ENCODE results near the gene MYH16.
"Not testable (repeated sequence)": the region's sequence is repeated elsewhere in the genome, so short reads cannot be mapped to it uniquely, and the experiment has no call there.

The MYH16 gene

DNA sequence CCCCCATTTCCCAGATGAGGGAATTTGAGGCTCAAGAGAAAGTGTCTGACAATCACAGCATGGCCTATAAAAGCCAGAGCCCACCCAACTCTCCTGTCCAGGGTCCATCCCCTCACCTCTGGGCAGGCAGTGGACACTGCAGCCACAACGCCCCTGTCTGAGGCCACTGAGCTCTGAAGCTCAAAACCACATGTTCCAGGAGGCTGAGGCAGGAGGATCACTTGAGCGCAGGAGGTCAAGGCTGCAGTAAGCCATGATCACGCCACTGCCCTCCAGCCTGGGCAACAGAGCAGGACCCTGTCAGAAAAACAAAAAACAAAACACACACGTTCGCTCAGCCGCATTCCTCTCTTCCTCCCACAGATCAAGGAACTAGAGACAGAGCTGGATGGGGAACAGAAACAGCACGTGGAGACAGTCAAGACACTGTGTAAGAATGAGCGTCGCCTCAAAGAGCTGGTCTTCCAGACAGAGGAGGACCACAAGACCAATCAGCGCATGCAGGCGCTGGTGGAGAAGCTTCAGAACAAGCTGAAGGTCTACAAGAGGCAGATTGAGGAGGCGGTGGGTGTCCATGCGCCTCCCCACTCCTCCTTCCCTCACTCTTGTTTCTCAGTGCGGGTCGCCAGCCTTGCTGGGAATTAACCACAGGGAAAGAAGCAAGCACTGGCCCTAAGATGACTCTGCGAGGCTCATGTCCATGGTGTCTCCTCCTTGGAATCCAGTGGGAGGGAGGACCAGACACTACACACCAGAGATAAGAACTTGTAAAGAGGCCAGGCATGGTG, 33.0 kb downstream of the MYH16 start:
- no peak for DNase-seq (ENCODE audit: low read depth in 2 of 2)

DNA sequence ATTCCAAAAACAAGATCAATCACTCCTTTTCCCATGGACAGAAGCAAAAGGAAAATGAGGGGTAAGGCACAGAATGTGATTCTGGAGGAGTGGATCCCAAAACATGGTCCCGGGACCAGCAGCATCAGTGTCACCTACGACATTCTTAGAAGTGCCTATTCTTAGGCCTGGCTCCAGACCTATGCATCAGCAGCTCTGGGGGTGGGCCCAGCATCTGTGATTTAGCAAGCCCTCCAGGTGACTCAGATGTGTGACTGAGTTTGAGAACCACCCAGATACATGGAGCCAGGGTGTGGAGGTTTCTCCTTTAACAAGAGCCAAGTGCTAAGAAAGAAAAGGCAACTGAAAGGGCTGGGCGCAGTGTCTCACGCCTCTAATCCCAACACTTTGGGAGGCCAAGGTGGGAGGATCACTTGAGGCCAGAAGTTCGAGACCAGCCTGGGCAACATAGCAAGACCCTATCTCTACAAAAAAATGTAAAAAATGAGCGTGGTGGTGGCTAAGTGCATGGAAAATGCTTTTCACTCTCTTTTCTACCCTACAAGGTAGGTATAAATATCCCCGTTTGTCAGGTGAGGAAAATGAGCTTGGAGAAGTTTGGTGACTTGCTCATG, 35.9 kb downstream of the MYH16 start:
- DNase-seq (ENCODE audit: low read depth in 2 of 2): no peak

DNA sequence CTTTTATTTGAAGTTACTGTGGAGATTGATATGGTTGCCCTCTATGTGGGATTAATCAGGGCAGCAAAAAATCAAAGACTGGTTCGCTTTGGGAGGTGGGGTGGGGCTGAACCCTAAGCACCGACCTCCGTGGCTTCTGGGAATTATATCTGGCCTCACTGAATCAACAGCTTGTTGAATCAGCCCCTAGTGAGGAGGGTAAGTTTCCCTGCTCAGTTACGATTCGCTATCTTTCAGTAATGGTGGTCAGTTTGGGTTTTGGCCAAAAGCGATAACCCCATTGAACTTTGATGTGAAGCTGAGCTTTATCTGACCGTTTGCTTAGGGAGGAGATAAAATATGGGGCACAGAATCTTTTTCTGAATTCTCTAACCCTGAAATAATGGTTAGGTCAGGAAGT, 36.5 kb downstream of the MYH16 start:
- DNase-seq (ENCODE audit: low read depth in 2 of 2): no peak

DNA sequence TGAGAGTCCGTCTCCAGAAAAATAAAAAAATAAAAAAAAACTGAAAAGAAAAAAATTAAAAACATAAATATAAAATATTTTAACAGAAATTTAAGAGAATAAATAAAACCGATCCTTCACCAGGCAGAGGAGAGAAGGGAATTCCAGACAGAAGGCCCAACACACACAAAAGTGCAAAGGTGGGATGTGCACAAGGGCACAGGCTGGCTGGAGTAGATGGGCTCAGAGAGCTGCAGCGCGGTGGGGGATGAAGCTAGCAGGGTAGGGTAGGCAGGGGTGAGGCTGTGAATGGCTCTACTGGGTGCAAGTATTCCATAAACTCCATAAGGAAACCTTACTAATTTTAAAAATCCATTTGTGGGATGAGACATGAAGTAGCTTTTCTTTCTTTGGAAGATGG, 37.4 kb downstream of the MYH16 start:
- DNase-seq (ENCODE audit: low read depth in 2 of 2): no peak

DNA sequence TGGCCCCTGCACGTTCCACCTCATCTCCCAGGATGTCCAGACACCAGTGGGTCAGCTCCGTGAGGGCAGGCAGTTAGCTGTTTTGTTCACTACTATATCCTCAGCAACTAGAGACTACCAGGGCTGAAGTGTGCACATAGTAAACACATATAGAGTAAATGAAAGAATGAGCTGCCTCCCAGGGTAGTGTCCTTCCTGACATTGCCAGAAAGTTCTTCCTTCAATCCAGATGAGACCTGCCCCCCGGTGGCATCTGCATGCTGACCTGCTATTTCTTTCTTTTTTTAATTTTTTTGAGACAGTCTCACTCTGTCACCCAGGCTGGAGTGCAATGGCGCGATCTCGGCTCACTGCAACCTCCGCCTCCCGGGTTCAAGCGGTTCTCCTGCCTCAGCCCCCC, 39.1 kb downstream of the MYH16 start:
- no peak for DNase-seq (ENCODE audit: low read depth in 2 of 2)

DNA sequence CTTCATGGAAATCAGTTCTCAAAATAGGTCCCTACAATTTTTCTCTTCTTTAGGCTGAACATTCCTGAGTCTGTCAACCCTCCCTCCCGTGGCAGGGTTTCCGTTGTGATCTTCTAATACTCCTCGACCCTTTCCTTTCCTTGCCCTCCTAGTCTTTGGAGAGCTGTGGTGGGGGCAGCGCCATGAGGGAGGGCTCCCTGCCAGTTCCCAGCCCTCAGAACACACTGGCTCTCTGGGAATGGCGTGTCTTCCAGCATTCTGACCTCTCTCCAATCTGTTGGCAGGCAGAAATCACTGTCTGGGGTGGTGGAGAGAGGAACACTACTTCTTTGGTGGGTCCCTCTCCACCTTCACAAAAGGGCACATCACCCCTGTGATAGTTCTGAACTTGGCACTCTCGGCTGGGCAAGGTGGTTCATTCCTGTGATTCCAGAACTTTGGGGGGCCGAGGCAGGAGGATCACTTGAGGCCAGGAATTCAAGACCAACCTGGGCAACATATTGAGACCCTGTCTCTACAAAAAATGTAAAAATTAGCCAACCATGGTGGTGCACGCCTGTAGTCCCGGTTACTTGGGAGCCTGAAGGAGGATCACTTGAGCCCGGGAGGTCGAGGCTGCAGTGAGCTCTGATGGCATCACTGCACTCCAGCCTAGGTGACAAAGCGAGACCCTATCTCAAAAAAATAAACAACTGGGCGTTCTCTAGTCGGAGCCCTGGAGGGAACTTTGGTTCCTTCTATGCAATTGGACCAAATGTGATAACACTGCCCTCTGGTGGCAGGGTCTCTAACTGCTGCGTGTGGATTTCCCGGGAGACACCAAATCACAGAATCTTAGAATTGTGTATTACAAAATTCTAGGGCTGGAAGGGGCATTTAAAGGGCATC, 39.9 kb downstream of the MYH16 start:
- peak; percentile 26 to 47 for DNase-seq (ENCODE audit: low read depth in 2 of 2)

DNA sequence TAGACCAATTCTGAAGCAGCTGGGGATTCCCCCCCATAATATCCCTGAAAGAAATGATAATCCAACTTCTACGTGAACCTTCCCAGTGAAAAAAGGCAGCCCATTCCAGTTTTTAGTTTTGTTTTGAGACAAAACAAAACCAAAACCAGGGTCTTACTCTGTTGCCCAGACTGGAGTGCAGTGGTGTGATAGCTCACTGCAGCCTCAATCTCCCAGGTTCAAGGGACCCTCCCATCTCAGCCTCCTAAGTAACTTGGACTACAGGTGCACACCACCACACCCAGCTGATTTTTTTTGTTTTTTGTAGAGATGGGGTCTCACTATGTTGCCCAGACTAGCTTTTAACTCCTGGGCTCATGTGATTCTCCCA, 40.5 kb downstream of the MYH16 start:
- DNase-seq (ENCODE audit: low read depth in 2 of 2): no peak

DNA sequence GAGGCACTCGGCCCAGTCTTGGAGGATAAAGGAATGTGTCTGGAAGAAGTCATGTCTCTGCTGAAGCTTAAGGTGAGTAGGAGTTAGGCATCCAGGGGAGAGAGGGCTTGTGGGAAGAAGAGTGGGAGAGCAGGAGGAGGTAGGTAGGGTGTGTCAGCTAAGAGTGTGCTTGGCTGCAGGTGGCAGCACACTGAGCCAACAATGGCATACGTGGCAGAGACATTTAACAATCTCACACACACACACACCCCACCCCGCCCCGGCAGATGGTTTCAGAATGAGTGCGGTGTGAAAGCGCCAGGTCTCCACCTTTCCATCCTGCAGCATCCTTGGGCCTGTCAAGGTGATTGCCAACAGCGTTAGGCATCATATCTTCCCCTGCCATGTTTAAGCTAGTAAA, 41.9 kb downstream of the MYH16 start:
- no peak for DNase-seq (ENCODE audit: low read depth in 2 of 2)

DNA sequence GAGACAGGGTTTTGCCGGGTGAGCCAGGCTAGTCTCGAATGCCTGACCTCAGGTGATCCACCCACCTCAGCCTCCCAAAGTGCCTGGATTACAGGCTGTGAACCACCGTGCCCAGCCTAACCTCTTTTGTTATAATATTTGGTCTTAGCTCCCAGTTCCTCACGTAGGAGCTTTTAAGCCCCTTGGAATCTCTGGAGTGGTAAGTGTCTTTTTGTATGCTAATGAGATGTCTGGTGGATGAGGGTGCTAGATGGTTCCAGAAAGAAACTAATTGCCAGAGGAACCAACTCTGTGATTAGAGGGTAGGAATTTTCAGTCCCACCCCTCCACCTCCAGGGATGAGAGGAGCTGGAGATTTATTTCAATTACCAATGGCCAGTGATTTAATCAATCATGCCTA, 47.7 kb downstream of the MYH16 start:
- DNase-seq (ENCODE audit: low read depth in 2 of 2): no peak

DNA sequence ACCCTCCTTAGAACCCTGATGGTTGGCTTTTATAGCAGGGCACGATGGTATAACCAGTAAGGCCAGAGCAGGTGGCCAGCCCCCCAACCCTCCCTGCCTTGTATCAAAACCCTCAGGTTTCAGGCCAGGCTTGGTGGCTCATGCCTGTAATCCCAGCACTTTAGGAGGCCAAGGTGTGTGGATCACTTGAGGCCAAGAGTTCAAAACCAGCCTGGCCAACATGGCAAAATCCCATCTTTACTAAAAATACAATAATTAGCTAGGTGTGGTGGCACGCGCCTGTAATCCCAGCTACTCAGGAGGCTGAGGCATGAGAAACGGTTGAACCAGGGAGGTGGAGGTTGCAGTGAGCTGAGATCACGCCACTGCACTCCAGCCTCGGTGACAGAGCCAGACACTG, 50.0 kb downstream of the MYH16 start:
- DNase-seq (ENCODE audit: low read depth in 2 of 2): not testable (repeated sequence)

DNA sequence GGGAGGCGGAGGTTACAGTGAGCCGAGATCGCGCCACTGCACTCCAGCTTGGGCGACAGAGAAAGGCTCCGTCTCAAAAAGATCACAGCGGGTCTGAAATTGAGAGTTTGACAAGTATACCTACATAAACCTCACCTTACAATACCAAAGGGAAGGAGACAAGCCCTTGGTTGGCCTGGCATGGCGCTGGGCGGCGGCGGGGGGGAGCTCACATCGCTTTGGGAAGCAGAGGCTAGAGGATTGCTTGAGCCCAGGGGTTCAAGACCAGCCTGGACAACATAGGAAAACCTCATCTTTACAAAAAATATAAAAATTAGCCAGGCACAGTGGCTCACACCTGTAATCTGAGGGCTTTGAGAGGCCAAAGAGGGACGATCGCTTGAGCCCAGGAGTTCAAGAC, 51.9 kb downstream of the MYH16 start:
- DNase-seq (ENCODE audit: low read depth in 2 of 2): no peak

DNA sequence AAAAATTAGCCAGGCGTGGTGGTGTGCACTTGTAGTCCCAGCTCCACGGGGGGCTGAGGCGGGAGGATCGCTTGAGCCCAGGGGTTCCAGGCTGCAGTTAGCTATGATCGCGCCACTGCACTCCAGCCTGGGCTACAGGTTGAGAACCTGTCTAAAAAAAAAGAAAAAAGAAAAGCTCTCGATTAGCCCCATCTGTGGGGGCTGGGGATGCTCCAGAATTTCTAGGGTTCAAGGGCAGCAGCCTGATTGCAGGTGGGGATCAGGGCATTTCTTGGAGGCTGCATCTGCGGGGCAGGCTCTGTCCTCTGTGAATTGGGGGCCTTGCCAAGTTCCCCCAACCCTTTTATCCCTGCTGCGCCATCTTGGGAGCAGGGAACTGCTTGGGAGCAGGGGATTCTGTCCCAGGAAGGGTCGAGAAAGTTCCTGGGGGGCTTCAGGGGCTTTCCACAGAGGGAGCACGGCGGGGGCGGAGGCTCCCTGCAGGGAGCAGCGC, 52.4 kb downstream of the MYH16 start:
- DNase-seq (ENCODE audit: low read depth in 2 of 2): no peak

DNA sequence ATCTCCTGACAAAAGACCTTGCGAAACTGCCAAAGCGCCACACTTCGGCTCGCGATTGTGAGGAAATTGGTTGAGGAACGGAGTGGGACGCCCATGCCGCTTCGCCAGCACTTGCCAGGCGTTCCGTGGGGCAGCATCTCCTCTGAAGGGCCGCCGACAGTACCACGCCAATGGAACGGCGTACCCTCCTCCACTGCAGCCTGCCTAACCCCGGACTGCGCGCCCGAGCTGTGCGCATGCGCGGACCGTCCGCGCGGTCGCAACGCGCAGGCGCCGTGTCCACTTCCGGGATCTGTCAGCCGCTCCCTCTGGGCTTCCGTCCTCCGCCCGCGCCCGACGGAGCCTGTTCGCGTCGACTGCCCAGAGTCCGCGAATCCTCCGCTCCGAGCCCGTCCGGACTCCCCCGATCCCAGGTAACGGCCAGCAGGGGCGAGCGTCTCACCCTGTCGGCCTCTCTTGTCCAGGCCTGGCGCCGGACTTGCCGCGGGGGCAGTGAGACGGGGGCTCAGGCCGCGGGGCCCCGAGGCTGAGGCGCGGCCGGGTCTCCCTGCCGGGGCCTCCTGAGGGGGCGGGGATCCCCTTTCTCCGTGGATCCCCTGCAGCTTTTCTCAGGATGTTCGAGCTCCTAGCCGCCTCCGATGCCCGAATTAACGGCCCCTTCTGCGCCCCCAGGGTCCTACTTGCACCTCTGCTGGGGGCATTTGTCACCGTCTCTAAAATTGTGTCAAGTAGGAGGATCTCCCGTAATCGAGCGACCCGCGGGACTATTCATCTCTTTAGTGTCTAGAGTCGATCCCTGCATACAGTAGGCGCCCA, 53.2 kb downstream of the MYH16 start, which contains the start of gene ARPC1A:
Gene ARPC1A (plus strand): TSS at position 307 of the 816 bp plus-strand sequence. CDS start 7,456 bp downstream, outside the sequence.
- peak; percentile 73 to 88 for DNase-seq (ENCODE audit: low read depth in 2 of 2)

DNA sequence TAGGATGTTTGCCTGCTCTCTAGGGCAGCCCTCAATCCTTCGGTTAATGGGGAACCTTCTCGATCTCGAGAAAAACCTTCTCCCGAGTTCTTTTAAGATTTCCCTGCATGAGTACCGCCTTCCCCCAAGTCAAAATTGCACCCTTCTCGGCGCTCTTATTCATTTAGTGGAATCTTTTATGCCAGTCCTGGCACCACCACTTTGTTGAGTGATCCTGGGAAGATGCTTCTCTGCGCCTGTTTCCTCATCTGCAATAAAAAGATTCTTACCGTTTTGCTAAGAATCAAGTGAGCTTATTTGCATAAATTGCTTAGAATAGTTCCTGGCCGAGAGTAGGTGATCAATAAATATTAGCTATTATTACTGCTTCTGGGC, 53.8 kb downstream of the MYH16 start:
- DNase-seq (ENCODE audit: low read depth in 2 of 2): no peak

DNA sequence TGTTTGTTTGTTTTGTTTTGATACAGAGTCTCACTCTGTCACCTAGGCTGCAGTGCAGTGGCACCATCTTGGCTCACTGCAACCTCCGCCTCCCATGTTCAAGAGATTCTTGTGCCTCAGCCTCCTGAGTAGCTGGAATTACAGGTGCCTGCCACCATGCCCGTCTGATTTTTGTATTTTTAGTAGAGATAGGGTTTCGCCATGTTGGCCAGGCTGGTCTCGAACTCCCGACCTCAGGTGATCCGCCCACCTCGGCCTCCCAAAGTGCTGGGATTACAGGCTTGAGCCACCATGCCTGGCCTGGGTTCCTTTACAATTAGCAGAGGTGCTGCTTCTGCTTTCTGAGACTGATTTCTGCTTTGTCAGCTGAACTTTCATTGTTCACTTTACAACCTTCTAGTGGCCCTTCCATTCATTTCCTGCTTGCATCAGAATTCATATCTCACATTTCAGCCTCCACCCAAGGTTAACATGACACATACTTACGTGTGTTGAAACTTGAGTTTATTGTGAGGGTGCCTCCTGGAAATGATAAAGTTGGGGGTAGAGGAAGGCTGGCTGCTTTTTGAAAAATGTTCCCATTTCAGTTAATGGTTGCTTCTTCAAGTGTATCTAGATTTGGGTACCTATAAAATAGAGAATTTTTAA, 57.8 kb downstream of the MYH16 start:
- not testable (repeated sequence) for DNase-seq (ENCODE audit: low read depth in 2 of 2)

DNA sequence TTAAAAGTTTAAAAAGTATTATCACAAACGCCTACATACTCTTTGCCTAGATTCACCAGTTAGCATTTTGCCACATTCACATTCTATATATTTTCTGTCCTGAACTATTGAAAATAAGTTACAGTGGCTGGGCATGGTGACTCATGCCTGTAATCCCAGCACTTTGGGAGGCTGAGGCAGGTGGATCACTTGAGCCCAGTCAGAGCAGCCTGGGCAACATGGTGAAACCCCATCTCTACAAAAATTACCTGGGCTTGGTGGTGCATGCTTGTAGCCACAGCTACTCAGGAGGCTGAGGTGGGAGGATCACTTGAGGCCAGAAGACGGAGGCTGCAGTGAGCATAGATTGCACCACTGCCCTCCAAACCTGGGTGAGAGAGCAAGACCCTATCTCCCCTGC, 58.4 kb downstream of the MYH16 start:
- no peak for DNase-seq (ENCODE audit: low read depth in 2 of 2)

DNA sequence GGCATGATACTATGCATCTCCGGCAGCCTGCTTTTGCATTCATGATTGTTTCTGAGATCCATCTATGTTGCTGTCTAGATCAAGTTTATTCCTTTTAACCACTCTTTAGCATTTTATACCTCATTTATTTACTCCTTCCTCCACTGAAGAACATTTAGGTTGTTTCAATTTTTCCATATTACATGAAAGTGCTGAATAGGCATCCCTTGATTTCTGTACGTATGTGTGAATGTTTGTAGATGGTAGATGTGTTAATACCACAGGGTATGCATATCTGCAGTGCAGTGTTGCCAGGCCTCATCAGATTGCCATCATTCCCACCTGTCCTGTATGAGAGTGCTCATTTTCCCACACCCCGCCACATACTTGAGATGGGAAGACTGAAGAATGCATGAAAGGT, 67.0 kb downstream of the MYH16 start:
- DNase-seq (ENCODE audit: low read depth in 2 of 2): no peak

DNA sequence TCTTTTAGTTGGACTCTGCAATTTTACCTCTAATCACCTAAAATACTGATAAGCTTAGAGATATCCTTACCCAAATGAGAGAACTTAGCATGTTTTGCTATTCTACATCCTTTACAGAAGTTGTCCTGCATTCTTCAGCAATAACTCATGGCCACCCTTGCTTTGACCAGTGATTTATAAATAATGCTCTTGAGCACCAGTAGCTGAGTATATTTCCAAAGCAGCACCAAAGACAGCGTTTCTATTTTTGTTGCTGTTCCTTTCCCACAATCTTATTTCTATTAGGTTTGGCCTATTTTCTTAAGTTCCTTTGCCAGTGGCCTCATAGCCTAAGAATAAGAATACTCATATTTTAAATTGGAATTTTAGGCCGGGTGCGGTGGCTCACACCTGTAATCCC, 68.0 kb downstream of the MYH16 start:
- no peak for DNase-seq (ENCODE audit: low read depth in 2 of 2)

DNA sequence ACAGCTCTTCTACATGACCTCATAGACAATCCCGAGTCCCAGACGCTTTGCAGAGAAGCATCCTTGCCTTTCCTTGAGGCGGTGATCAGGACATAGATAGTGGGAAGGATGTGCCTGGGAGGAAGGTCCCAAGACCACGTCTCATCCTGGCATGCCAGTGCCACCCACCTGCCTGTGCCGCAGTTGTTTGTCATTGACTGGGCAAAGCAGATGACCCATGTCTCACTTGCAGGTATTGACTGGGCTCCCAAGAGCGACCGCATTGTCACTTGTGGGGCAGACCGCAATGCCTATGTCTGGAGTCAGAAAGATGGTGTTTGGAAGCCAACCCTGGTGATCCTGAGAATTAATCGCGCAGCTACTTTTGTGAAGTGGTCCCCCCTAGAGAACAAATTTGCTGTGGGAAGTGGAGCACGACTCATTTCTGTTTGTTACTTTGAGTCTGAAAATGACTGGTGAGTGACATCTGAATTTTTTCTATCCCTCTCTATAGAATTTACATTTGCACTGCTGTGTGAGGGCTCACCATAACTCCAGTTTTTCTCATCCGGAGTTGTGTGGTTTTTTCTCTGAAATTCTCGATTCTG, 71.5 kb downstream of the MYH16 start:
- no peak for DNase-seq (ENCODE audit: low read depth in 2 of 2)

DNA sequence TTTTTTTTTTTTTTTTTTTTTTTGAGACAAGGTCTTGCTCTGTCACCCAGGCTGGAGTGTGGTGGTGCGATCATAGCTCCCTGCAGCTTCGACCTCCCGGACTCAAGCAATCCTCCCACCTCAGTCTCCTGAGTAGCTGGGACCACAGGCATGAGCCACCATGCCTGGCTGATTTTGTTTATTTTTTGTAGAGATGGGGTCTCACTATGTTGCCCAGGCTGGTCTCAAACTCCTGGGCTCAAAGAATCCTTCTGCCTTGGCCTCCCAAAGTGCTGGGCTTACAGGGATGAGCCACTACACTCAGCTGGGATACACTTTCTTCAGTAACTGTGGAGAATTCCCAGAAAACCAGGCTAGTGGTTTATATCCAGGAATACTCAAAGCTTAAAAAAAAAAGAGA, 78.0 kb downstream of the MYH16 start:
- not testable (repeated sequence) for DNase-seq (ENCODE audit: low read depth in 2 of 2)

DNA sequence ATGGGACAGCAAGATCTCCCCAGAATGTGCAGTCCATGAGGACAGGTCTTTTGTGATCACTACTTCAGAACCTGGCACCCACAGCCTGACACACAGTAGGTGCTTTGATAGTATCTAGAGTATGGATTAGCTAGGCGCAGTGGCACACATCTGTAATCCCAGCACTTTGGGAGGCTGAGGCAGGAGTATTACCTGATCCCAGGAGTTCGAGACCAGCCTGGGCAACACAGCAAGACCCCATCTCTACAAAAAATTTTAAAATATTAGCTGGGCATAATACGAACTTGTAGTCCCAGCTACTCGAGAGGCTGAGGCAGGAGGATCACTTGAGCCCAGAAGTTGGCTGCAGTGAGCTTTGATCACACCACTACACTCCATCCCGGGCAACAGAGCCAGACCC, 79.6 kb downstream of the MYH16 start:
- DNase-seq (ENCODE audit: low read depth in 2 of 2): no peak
